Hypothalamus (tissue), 51 donors: ENCODE results near the gene ANKRD49.
"Not testable (repeated sequence)": the region's sequence is repeated elsewhere in the genome, so short reads cannot be mapped to it uniquely, and the experiment has no call there.

Experiments used
- DNase-seq, 51 donors: peaks; one replicate each; lab custom pipeline; 2025; lab: John Stamatoyannopoulos, UW

ANKRD49 gene

GRCh38 chr11:94506513-94506912 is 12.7 kb downstream of the ANKRD49 start:
- not testable (repeated sequence) for DNase-seq

- no peak for DNase-seq
Observed at GRCh38 chr11:94507485-94507884, 13.7 kb downstream of the ANKRD49 start.

- DNase-seq, result peak in 44 of 51 donors; percentile 9 to 89 (median 50)
Observed at GRCh38 chr11:94511932-94512781, 18.4 kb downstream of the ANKRD49 start, which contains the start of gene C11orf97. Gene C11orf97, plus strand, starts transcription at chr11:94512461. Its CDS starts 68 bp downstream, at chr11:94512529.

GRCh38 chr11:94513091-94513490 is 19.3 kb downstream of the ANKRD49 start:
- DNase-seq, result no peak

GRCh38 chr11:94515398-94515797 is 21.6 kb downstream of the ANKRD49 start:
- DNase-seq, result no peak

GRCh38 chr11:94516725-94517124 is 22.9 kb downstream of the ANKRD49 start:
- no peak for DNase-seq

- no peak for DNase-seq
Observed at GRCh38 chr11:94518300-94518699, 24.5 kb downstream of the ANKRD49 start.

- DNase-seq, result peak in 2 of 51 donors; percentile 4 to 34
Observed at GRCh38 chr11:94519478-94520084, 25.8 kb downstream of the ANKRD49 start.

GRCh38 chr11:94521684-94522083 is 27.9 kb downstream of the ANKRD49 start:
- no peak for DNase-seq

- no peak for DNase-seq
Observed at GRCh38 chr11:94524341-94524740, 30.6 kb downstream of the ANKRD49 start.

- peak in 15 of 51 donors; percentile 2 to 36 (median 12) for DNase-seq
Observed at GRCh38 chr11:94525546-94526324, 32.0 kb downstream of the ANKRD49 start.

GRCh38 chr11:94526645-94527438 is 33.1 kb downstream of the ANKRD49 start:
- no peak for DNase-seq

- no peak for DNase-seq
Observed at GRCh38 chr11:94528551-94528950, 34.8 kb downstream of the ANKRD49 start.

- DNase-seq, result no peak
Observed at GRCh38 chr11:94532211-94532610, 38.4 kb downstream of the ANKRD49 start.

GRCh38 chr11:94533206-94533605 is 39.4 kb downstream of the ANKRD49 start:
- no peak for DNase-seq

- DNase-seq, result no peak
Observed at GRCh38 chr11:94533696-94534630, 40.2 kb downstream of the ANKRD49 start.

GRCh38 chr11:94536386-94536785 is 42.6 kb downstream of the ANKRD49 start:
- DNase-seq, result no peak

- no peak for DNase-seq
Observed at GRCh38 chr11:94537031-94537600, 43.3 kb downstream of the ANKRD49 start.

GRCh38 chr11:94539420-94539819 is 45.6 kb downstream of the ANKRD49 start:
- no peak for DNase-seq
